AG20443 (cell line): ENCODE results near the gene ATAT1.

ENCODE experiments used
- DNase-seq: peaks from one replicate; pipeline ENCODE4 v3.0.0; 2012; ENCODE audit warnings: low spot score, mixed read lengths

The ATAT1 gene

GRCh38 chr6:30613251-30614043 is 13.2 kb upstream of the ATAT1 start:
- DNase-seq = no peak

GRCh38 chr6:30614044-30614842 is 12.4 kb upstream of the ATAT1 start:
- DNase-seq = no peak

- peak; percentile 91 for DNase-seq
Observed at GRCh38 chr6:30614843-30615218, 11.8 kb upstream of the ATAT1 start.

- no peak for DNase-seq
Observed at GRCh38 chr6:30615219-30615957, 11.3 kb upstream of the ATAT1 start.

GRCh38 chr6:30615958-30616810 is 10.5 kb upstream of the ATAT1 start:
- DNase-seq = no peak

GRCh38 chr6:30616811-30617564 is 9.7 kb upstream of the ATAT1 start, which contains the start of gene PPP1R10:
Gene PPP1R10 (minus strand): TSS chr6:30617243. CDS start chr6:30609944, 7,299 bp downstream.
- peak; percentile 95 for DNase-seq

GRCh38 chr6:30617565-30618269 is 9.0 kb upstream of the ATAT1 start, which contains the start of gene MRPS18B:
Gene MRPS18B (plus strand): TSS chr6:30617840. CDS start chr6:30617866, 26 bp downstream.
- peak; percentile 96 for DNase-seq

- DNase-seq = no peak
Observed at GRCh38 chr6:30618270-30618797, 8.3 kb upstream of the ATAT1 start.

- no peak for DNase-seq
Observed at GRCh38 chr6:30619561-30619960, 7.1 kb upstream of the ATAT1 start.

- DNase-seq = no peak
Observed at GRCh38 chr6:30625511-30625910, 1.2 kb upstream of the ATAT1 start.

GRCh38 chr6:30635834-30636233 is 9.2 kb downstream of the ATAT1 start:
- no peak for DNase-seq

GRCh38 chr6:30640481-30640880 is 13.8 kb downstream of the ATAT1 start:
- no peak for DNase-seq

- DNase-seq = no peak
Observed at GRCh38 chr6:30641048-30641447, 14.4 kb downstream of the ATAT1 start.

GRCh38 chr6:30643656-30644055 is 17.0 kb downstream of the ATAT1 start:
- DNase-seq = no peak

GRCh38 chr6:30644769-30645168 is 18.1 kb downstream of the ATAT1 start:
- DNase-seq = no peak

GRCh38 chr6:30645989-30646388 is 19.3 kb downstream of the ATAT1 start:
- DNase-seq = no peak

- DNase-seq = peak; percentile 100
Observed at GRCh38 chr6:30646450-30647241, 20.0 kb downstream of the ATAT1 start, which contains the start of gene C6orf136. Gene C6orf136 (plus strand): TSS chr6:30647133. CDS start chr6:30647232, 99 bp downstream.

- DNase-seq = peak; percentile 89
Observed at GRCh38 chr6:30647242-30648116, 20.8 kb downstream of the ATAT1 start.
